DOHH2 (cell line): Measurements from ENCODE around the gene WDFY3.

ENCODE experiments used
- H3F3A ChIP-seq: fragments of 200-600 bp; sonication (generic), shearing (Covaris generic); 2 replicates; pipeline ENCODE4 v1.6.0; 2016; ENCODE audit warnings: antibody characterized with exemption, mild to moderate bottlenecking; ENCODE audit not compliant: control insufficient read depth, insufficient read depth
- H3K27ac ChIP-seq: fragments of 200-600 bp; sonication (generic); 2 replicates; pipeline ENCODE4 v1.5.1; 2014; ENCODE audit warnings: low read depth, mild to moderate bottlenecking, low read length, moderate library complexity
- H3K27me3 ChIP-seq: fragments of 200-600 bp; sonication (generic); 2 replicates; pipeline ENCODE4 v1.6.1; 2014; ENCODE audit warnings: mild to moderate bottlenecking, low read length, mixed read lengths; ENCODE audit not compliant: control insufficient read depth
- H3K36me3 ChIP-seq: fragments of 200-600 bp; sonication (generic); 2 replicates; pipeline ENCODE4 v1.6.1; 2014; ENCODE audit warnings: mild to moderate bottlenecking, low read length, moderate library complexity, mixed read lengths; ENCODE audit not compliant: control insufficient read depth
- H3K4me1 ChIP-seq: fragments of 200-600 bp; sonication (generic); 2 replicates; pipeline ENCODE4 v1.6.1; 2014; ENCODE audit warnings: mild to moderate bottlenecking, low read length, mixed read lengths; ENCODE audit not compliant: control insufficient read depth
- H3K4me2 ChIP-seq: fragments of 200-600 bp; sonication (generic); 2 replicates; pipeline ENCODE4 v1.6.0; 2014; ENCODE audit warnings: mild to moderate bottlenecking, low read length, moderate library complexity
- H3K4me3 ChIP-seq: fragments of 200-600 bp; sonication (generic); 2 replicates; pipeline ENCODE4 v1.5.1; 2014; ENCODE audit warnings: mild to moderate bottlenecking, low read length, mixed read lengths
- H3K79me2 ChIP-seq: fragments of 200-600 bp; sonication (generic); 2 replicates; pipeline ENCODE4 v1.6.1; 2014; ENCODE audit warnings: mild to moderate bottlenecking, low read length, mixed read lengths; ENCODE audit not compliant: control insufficient read depth
- H3K9me2 ChIP-seq: fragments of 200-600 bp; sonication (generic); replicated peaks from 2 replicates; pipeline ENCODE4 v1.6.1; 2014; ENCODE audit warnings: mild to moderate bottlenecking, low read length, mixed read lengths; ENCODE audit not compliant: control insufficient read depth
- H3K9me3 ChIP-seq: fragments of 200-600 bp; sonication (generic); 2 replicates; pipeline ENCODE4 v1.6.1; 2014; ENCODE audit warnings: antibody characterized with exemption, low read length, mixed read lengths; ENCODE audit not compliant: control insufficient read depth, insufficient read depth
- H4K20me1 ChIP-seq: fragments of 200-600 bp; sonication (generic); 2 replicates; pipeline ENCODE4 v1.6.0; 2014; ENCODE audit warnings: low read depth, mild to moderate bottlenecking, antibody characterized with exemption, low read length, moderate library complexity; ENCODE audit not compliant: control insufficient read depth, insufficient read depth
- EZH2phosphoT487 ChIP-seq: fragments of 200-600 bp; sonication (generic); IDR thresholded peaks from 2 replicates; pipeline ENCODE4 v1.6.1; 2017; ENCODE audit warnings: borderline replicate concordance, mild to moderate bottlenecking, antibody characterized with exemption, low read length, moderate library complexity, mixed read lengths
- TF ChIP-seq, protein P1 (sequence below): fragments of 200-600 bp; sonication (generic); IDR thresholded peaks from one replicate; pipeline ENCODE4 v1.5.1; 2014; ENCODE audit warnings: antibody characterized with exemption, mild to moderate bottlenecking, low read depth, low read length; ENCODE audit not compliant: poor library complexity, severe bottlenecking

The WDFY3 gene

DNA sequence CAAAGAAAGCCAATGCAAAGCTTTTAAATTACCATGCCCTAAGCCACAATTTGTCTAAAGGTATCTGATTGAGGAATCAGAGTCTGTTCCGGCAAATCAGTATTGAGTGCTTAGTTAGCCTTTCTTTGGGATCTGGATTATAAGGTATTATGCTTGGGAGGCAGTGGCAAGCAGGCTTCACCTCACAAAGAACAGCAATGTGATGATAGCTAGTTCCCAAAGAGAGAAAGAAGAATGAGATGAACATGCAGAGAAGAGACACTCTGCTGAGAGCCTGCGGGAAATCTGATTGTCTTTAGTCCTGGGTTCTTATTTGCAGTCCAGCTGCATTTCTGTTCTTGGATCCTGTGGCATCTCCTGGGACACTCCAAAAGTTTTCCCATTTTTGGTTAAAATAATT, 35.2 kb downstream of the WDFY3 start:
- H3K4me2 ChIP-seq = no peak overlapping the region
- TF ChIP-seq, protein P1, sequence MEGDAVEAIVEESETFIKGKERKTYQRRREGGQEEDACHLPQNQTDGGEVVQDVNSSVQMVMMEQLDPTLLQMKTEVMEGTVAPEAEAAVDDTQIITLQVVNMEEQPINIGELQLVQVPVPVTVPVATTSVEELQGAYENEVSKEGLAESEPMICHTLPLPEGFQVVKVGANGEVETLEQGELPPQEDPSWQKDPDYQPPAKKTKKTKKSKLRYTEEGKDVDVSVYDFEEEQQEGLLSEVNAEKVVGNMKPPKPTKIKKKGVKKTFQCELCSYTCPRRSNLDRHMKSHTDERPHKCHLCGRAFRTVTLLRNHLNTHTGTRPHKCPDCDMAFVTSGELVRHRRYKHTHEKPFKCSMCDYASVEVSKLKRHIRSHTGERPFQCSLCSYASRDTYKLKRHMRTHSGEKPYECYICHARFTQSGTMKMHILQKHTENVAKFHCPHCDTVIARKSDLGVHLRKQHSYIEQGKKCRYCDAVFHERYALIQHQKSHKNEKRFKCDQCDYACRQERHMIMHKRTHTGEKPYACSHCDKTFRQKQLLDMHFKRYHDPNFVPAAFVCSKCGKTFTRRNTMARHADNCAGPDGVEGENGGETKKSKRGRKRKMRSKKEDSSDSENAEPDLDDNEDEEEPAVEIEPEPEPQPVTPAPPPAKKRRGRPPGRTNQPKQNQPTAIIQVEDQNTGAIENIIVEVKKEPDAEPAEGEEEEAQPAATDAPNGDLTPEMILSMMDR = no peak
- no peak for TF ChIP-seq EZH2phosphoT487
- H4K20me1 ChIP-seq = no peaks in the 10 kb centered on the region
- H3K4me1 ChIP-seq = no peaks in the 10 kb centered on the region
- H3F3A ChIP-seq = no peaks in the 10 kb centered on the region
- H3K27ac ChIP-seq = no peak overlapping the region
- H3K27me3 ChIP-seq = no peaks in the 10 kb centered on the region
- H3K9me2 ChIP-seq = no peaks in the 10 kb centered on the region
- no peaks in the 10 kb centered on the region for H3K9me3 ChIP-seq
- H3K4me3 ChIP-seq = no peak overlapping the region
- no peaks in the 10 kb centered on the region for H3K79me2 ChIP-seq
- no peaks in the 10 kb centered on the region for H3K36me3 ChIP-seq

DNA sequence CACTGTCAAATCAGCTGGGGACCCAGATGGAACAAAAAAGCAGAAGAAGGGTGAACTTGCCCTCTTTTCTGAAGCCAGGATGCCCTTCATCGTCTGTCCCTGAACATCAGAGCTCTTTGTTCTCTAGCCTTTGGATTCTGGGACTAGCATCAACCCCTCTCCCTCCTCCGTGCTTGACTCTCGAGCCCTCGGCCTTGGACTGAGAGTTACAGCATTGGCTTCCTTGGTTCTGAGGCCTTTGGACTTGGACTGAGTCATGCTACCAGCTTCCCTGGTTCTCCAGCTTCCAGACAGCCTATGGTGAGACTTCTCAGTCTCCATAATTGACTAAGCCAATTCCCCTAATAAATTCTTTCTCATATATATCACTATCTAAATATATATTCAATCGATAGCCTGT, 38.4 kb downstream of the WDFY3 start:
- H3K27ac ChIP-seq = no peak overlapping the region
- H3K4me2 ChIP-seq = no peak overlapping the region
- TF ChIP-seq, protein P1 = no peak
- TF ChIP-seq EZH2phosphoT487 = no peak
- no peaks in the 10 kb centered on the region for H3K79me2 ChIP-seq
- no peaks in the 10 kb centered on the region for H3K36me3 ChIP-seq
- no peaks in the 10 kb centered on the region for H3F3A ChIP-seq
- H3K4me1 ChIP-seq = no peaks in the 10 kb centered on the region
- no peaks in the 10 kb centered on the region for H3K9me3 ChIP-seq
- no peaks in the 10 kb centered on the region for H4K20me1 ChIP-seq
- no peak overlapping the region for H3K4me3 ChIP-seq
- no peaks in the 10 kb centered on the region for H3K9me2 ChIP-seq
- no peaks in the 10 kb centered on the region for H3K27me3 ChIP-seq

DNA sequence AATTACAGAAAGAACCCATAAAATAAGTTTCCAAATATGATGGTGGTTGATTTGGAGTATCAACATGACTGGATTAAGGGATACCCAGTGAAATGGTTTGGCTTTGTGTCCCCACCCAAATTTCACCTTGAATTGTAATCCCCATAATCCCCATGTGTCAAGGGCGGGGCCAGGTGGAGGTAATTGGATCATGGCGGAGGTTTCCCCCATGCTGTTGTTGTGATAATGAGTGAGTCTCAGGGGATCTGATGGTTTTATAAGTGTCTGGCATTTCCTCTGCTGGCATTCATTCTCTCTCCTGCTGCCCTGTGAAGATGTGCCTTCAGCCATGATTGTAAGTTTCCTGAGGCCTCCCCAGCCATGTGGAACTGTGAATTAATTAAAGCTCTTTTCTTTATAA, 39.1 kb downstream of the WDFY3 start:
- Histone ChIP-seq H3K79me2 (no peaks in the 10 kb centered on the region), H3K36me3 (no peaks in the 10 kb centered on the region), H3K4me1 (no peaks in the 10 kb centered on the region), H3K27ac (no peak overlapping the region), H3K4me2 (no peak overlapping the region), H3F3A (no peaks in the 10 kb centered on the region), H3K9me2 (no peaks in the 10 kb centered on the region), H3K27me3 (no peaks in the 10 kb centered on the region), H3K4me3 (no peak overlapping the region), H4K20me1 (no peaks in the 10 kb centered on the region), H3K9me3 (no peaks in the 10 kb centered on the region)
- TF ChIP-seq, protein P1 = no peak
- TF ChIP-seq EZH2phosphoT487 = no peak

DNA sequence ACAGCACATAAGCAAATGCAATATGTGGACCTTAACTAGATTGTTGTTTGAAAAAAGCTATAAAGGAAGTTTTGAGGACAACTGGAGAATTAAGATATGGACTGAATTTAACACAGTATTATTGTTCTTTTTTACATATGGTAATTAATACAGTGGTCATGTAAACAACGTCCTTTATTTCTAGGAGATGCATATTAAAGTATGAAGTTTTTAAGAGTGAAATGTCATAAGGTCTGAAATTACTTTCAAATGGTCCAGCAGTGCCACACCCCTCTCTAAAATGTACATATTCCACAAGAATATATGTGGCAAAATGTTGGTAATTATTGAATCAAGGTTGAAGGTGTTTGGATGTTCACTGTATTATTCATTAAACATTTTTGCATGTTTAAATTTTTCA, 40.9 kb downstream of the WDFY3 start:
- H3K79me2 ChIP-seq = no peaks in the 10 kb centered on the region
- H3K27ac ChIP-seq = no peak overlapping the region
- no peaks in the 10 kb centered on the region for H3K4me1 ChIP-seq
- H3K4me2 ChIP-seq = no peak overlapping the region
- TF ChIP-seq, protein P1 = no peak
- TF ChIP-seq EZH2phosphoT487 = no peak
- no peaks in the 10 kb centered on the region for H3K9me3 ChIP-seq
- H4K20me1 ChIP-seq = no peaks in the 10 kb centered on the region
- no peak overlapping the region for H3K4me3 ChIP-seq
- no peaks in the 10 kb centered on the region for H3K9me2 ChIP-seq
- H3K27me3 ChIP-seq = no peaks in the 10 kb centered on the region
- H3F3A ChIP-seq = no peaks in the 10 kb centered on the region
- H3K36me3 ChIP-seq = no peaks in the 10 kb centered on the region
